TTC549 (cell line): Measurements from ENCODE around the gene IL1F10.

Experiments
- FAIRE-seq: peaks from 2 replicates; lab custom pipeline; 2012; peaks lifted over from hg19 to GRCh38; lab: Jason Lieb, UNC

Gene IL1F10

GRCh38 chr2:113067681-113068080, at the start of gene IL1F10:
IL1F10 (plus strand) TSS chr2:113067970; CDS start chr2:113072739, 4,769 bp downstream.
- FAIRE-seq, result no peak

- FAIRE-seq, result no peak
Observed at GRCh38 chr2:113018509-113018908, 49.3 kb upstream of the IL1F10 start.

- no peak for FAIRE-seq
Observed at GRCh38 chr2:113021312-113021711, 46.5 kb upstream of the IL1F10 start.

- FAIRE-seq, result no peak
Observed at GRCh38 chr2:113024764-113025163, 43.0 kb upstream of the IL1F10 start.

GRCh38 chr2:113025737-113026136, 42.0 kb upstream of the IL1F10 start:
- FAIRE-seq, result no peak

GRCh38 chr2:113027691-113028090, 40.1 kb upstream of the IL1F10 start:
- FAIRE-seq, result no peak

- no peak for FAIRE-seq
Observed at GRCh38 chr2:113028112-113028511, 39.7 kb upstream of the IL1F10 start.

GRCh38 chr2:113032737-113033136, 35.0 kb upstream of the IL1F10 start:
- FAIRE-seq, result no peak

- no peak for FAIRE-seq
Observed at GRCh38 chr2:113034016-113034415, 33.8 kb upstream of the IL1F10 start.

GRCh38 chr2:113036763-113037162, 31.0 kb upstream of the IL1F10 start:
- FAIRE-seq, result no peak

GRCh38 chr2:113038291-113038690, 29.5 kb upstream of the IL1F10 start:
- no peak for FAIRE-seq

GRCh38 chr2:113039158-113039557, 28.6 kb upstream of the IL1F10 start:
- no peak for FAIRE-seq

GRCh38 chr2:113039719-113040118, 28.1 kb upstream of the IL1F10 start:
- no peak for FAIRE-seq

GRCh38 chr2:113041871-113042270, 25.9 kb upstream of the IL1F10 start:
- FAIRE-seq, result no peak

- no peak for FAIRE-seq
Observed at GRCh38 chr2:113046465-113046864, 21.3 kb upstream of the IL1F10 start.

GRCh38 chr2:113050921-113051895, 16.6 kb upstream of the IL1F10 start:
- no peak for FAIRE-seq

GRCh38 chr2:113052396-113052917, 15.3 kb upstream of the IL1F10 start, which contains the start of gene IL36B:
IL36B (minus strand) TSS chr2:113052867.
- no peak for FAIRE-seq

GRCh38 chr2:113053666-113054065, 14.1 kb upstream of the IL1F10 start:
- FAIRE-seq, result no peak

- no peak for FAIRE-seq
Observed at GRCh38 chr2:113054066-113054465, 13.7 kb upstream of the IL1F10 start.

- FAIRE-seq, result no peak
Observed at GRCh38 chr2:113056521-113056920, 11.2 kb upstream of the IL1F10 start.

- FAIRE-seq, result no peak
Observed at GRCh38 chr2:113057117-113057516, 10.7 kb upstream of the IL1F10 start.

- FAIRE-seq, result no peak
Observed at GRCh38 chr2:113058411-113058994, 9.3 kb upstream of the IL1F10 start.
